HG03108 (cell line): ENCODE data around the gene REELD1.

Source experiments
- ATAC-seq: cut with Tn5 transposase; IDR thresholded peaks from one replicate; pipeline ENCODE4 v1.9.1; 2021; ENCODE audit warnings: moderate library complexity; ENCODE audit not compliant: unreplicated experiment

Gene REELD1

DNA sequence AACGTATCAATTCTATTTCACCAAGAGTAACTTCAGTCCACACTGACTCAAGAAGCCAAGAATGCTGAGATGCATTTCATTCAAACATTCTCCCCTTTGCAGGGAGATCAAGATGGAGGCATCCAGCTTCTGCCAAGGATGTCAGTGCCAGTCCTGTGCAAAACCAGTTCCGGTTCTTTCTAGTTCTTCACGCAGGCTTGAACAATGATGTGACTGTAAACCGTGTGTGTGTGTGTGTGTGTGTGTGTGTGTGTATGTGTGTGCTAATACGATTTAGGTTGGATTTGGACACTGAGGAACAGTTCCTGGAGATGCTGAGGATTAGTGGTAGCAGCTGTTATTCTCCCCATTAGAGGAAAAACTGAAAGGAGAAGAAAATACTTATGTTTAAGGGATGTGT is at the start of gene REELD1:
Gene REELD1, plus strand, starts transcription at position 301 of the 400 bp plus-strand sequence. CDS start 2,415 bp downstream, outside the sequence.
- ATAC-seq = no peak

DNA sequence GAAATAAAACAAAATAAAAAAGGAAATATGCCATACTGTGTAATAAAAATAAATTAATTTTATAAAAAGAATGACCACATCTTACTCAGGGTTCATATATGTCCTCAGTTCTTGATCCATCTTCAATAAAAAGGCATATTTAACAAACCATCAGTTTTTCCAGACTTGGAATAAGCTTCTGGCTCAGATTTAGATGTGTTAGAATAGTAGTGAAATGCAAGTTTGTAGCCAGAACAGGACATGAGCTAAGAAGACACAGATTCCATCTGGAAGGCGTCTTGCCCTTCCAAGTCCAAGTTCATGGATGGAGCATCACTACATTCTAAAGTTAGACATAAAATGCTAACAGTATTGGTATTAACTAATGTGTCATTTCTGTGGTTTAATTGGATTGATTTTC is 49.1 kb upstream of the REELD1 start:
- no peak for ATAC-seq

DNA sequence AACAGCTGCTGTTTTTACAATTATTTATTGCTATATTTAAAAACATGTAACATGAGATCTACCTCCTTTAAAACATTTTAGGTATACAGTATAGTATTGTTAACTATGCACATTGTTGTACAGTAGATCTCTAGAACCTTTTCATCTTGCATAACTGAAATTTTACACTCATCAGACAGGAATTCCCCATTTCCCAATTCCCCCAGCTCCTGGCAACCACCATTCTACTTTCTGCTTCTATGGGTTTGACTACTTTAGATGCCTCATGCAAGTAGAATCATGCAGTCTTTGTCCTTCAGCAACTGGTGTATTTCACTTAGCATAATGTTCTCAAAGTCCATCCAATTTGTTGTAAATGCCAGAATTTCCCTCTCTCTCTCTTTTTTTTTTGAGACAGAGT is 48.5 kb upstream of the REELD1 start:
- no peak for ATAC-seq

DNA sequence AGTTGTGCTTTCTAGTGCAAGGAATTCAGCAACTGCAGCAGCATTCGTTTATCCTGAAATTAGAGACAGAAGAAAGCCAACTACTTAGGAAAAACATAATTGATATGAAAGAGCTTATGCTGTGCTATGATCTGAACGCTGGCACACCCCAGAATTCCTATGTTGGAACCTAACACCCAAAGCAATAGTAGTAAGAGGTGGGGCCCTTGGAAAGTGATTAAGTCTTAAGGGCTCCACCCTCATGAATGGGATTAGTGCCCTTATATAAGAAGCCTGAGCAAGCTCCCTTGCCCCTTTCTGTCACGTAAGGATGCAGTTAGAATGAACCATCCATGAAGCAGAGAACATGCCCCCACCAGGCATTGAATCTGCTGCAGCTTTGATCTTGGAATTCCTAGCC is 44.2 kb upstream of the REELD1 start:
- ATAC-seq = no peak

DNA sequence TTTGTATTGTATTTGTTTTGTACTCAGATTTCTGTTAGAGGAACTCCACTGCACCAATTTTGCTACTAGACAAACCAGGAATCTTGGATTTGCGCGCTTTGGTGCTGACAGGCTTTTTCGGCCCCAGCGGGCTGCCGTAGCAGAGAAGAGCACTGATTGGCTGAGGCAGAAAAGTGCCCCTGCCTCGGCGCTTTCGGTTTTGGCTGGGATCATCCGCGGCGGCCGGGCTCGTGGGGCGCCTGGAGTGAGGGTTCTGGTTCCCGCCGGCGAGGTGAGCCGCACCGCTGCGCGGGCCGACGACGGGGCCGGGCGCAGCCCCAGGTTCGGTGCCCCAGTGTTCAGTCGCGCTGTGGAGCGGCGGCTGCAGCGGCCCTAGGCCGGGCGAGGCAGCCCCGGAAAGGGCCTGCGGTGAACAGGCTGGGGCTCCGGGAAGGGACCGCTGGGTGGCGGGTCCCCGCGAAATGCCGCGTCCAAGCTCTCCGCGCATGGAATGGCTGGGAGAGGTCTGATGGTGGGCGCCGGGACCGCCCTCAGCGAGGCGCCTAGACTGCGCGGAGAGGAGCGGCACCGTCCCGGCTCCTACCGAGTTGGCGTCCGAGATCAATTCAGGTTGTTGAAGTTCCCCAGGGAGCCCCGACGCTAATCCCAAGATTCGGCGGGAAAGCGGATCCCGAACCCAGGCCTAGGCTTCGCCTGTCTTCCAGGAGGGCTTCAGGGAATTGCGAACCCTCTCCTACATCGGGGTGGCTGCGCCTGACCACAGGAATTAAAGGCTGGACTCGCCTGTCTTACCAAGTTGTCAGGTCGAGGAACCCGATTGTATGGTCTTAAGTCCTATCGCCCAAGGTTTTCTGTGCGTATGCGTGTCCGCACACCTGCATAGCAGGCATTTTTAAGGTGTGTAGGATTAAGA is 38.5 kb upstream of the REELD1 start, which contains the start of gene LSM6:
Gene LSM6, plus strand, starts transcription at position 178 of the 913 bp plus-strand sequence. CDS start 7,204 bp downstream, outside the sequence.
- ATAC-seq = peak; percentile 92

DNA sequence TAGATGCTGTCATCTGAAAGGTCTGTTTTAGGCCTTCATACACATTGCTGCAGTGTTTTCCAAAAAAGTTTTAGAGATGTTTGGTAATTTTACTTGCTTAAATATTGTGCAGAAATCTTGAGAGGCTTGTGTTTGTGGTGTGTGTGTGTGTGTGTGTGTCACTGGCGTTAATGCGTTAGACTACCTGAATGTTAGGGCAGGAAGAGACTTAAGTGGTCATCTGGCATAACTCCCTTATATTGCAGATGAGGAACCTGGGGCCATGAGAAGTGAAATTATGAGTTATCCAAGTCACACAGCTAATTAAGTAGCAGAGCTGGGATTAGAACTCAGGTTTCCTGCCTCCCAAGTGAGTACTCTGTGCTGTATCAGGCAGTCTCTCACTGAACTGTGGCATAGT is 37.4 kb upstream of the REELD1 start:
- ATAC-seq = no peak

DNA sequence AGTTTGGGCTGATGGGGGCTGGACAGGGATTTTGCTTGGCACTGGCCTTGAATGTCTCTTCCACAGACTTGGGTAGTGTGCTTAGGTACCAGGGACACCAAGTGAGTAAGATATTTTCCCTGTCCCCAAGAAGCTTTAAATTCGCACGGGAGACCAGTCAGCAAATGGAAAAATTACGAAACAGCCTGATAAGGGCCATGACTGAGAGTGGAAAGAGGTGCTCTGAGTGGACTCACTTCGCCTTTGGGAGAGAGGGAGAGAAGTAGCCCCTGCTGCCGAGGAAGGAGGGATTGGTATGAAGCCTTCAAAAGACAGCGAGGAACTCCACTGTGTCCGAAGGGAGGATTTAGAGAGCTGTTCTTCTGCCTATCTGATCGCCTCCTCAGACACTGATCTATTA is 36.2 kb upstream of the REELD1 start:
- no peak for ATAC-seq

DNA sequence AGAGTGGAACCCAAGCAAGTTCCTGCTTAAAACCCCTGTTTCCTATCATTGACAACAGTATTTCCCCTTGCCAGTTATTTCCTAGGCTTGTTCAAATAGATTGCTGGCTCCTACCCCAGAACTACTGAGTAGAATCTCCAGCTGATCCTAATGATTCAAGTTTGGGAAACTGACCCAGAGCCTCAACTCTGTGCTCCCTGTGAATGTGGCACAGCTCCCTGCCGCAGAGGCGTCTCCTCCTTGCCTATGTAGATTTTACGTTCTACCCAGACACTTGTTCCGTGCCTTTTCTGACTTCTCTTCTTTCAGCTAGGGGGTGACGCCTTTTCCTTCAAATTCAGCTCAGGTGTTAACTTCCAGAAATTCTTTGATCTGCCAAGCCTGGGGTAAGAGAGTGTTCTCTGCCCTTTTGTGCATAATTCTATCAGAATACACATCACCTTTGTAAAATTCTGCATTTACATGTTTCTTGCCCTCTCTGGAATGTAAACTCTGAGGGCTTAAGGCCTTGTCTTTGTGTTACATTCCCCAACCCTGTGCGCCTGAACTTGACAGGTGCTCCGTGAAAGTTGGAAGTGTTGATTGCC is 34.5 kb upstream of the REELD1 start:
- ATAC-seq = no peak

DNA sequence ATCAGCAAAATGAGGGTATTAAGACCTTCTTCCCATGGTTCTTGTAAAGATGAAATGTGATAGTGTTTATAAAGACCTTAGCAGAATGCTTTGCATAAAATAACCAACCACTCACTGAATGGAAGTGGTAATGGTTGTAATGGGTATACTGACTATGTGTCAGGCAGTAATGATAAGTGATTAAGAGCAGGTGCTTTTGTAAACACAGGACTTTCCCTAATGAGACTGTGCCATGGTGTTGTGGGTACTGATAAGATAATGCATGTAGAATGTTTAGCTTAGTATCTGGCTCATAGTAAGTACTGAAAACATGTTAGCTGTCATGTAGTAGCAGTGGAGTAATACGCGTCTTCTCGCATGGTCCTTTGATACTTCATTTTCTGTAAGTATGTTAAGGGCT is 31.9 kb upstream of the REELD1 start:
- no peak for ATAC-seq

DNA sequence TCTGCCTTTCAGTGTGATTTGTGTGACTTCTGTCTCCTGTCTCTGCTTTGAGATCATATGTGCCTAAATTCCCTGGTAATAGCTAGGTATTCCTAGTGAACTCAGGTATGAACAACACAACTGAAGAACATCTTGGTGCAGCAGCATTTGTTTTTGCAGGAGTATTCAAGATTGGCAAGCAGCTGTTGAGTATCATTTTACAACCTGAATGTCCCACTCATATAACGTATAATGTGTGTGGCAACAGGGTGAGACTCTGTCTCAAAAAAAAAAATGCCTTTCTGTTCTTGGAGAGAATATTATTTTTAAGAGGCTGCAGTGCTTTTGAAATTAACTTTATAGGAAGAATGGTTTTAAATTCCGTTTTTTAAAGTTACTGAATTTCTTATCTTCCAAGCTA is 31.1 kb upstream of the REELD1 start:
- ATAC-seq = no peak

DNA sequence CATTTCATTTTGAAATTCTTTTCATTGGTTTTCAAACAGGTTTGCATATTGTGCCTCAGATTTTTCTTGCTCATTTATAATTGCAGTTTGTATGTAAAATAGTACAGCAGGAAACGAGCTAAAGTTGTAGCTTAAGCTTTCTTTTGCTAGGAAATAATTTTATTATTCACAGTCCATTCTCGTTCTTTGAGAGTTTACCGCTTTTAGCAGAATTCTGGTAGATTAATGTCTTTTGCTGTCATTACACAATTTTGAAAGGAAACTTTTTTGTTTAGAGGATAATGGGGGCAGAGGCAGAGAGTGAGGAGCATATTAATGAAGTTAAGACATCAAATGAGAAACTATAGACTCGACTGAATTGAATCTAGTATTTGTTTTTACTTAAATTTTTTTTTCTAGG is 28.3 kb upstream of the REELD1 start:
- no peak for ATAC-seq

DNA sequence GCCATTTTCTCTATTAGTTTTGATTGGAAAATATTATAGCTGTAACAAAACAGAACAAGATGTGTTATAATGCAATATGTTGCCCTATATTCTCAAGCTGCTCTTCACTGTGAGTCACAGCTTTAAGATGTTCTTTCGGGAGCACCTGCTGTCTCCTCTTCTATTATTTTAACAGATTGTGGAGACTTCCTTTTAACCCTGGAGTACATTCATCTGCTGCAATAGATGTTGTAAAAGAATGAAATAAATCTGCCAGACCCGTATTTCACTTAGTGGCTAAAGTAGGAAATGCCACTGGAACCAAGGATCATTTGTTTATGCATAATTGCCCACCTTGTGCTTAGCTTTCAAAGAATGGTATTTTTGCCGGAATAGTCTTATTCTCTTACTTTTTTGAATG is 27.7 kb upstream of the REELD1 start:
- ATAC-seq = no peak

DNA sequence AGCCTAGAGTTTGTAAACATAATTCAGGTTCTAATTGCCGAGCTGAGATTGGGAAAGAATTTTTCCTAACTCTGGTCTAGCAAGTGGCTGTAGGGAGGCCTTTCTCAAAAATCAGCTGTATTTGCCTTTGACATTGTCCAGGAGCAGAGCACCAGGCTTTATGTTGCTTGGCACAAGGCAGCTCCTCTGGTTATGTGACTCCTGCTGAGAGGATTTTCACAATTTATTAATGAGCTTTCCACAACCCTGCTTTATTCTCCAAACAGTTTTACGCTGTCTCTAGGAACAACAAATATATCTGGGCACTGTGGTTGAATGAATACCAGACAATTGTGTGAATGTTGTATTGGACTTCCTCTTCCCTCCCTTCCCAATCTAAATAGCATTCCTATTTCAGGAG is 23.9 kb upstream of the REELD1 start:
- no peak for ATAC-seq

DNA sequence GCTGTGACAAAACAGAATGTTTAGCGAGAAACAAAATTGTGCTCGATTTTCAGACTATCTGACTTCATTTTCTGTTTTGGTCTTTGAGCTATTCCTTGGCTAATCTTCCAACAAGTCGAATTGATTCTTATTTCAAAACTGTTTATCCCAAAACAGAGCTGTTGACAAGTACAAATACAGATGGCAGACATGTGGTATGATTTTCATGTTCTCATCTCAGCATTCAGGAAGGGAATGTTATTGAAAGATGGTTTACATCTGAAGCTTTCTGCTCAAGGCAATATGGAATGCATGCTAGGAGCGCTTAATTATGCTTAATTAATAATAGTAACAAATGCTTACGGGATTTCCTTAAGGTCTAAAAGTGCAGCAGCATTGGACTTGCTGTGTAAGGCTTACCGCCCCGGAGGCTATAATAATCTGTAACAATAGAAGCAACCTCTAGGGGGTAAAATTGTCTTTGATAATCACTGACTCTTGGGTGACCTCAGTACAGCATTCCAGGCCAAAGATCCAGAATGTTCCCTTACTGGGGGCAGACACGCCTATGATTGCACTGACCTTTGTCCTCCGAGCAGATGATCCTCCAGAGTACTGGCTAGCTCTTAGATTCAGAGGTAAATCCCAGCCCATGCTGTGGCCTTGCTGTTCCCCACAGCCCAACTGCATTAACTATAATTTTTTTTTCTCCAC is 22.4 kb upstream of the REELD1 start:
- no peak for ATAC-seq

DNA sequence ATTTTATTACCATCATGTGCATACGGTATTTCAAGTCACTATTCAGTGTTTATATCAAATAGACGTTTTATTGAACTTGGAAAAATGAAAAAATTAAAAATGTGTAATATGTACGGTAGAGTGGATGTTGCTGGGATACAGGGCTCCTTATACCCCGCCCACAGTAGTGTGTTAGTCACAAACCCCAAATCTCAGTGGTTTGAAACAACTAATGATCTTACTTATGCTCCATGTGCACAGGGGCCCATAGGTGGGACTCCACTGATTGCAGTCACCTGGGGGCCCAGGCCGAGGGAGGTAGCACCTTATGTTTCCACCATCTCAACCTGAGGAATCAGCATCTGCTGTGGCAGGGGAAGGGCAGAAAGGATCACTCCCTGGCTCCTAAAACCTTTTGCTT is 20.7 kb upstream of the REELD1 start:
- no peak for ATAC-seq

DNA sequence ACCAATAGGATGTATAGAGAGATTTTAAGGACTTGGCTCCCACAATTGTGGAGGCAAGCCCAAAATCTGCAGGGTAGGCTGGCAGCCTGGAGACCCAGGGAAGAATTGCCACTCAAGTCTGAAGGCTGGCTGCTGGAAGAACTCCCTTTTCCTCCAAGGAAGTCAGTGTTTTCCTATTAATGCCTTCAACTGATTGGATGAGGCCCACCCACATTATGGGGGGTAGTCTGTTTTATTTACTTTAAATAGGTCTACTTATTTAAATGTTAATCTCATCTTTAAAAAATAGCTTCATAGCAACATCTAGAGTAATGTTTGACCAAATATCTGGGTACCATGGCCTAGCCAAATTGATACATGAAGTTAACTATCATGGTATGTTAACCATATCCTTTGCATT is 20.1 kb upstream of the REELD1 start:
- ATAC-seq = no peak

DNA sequence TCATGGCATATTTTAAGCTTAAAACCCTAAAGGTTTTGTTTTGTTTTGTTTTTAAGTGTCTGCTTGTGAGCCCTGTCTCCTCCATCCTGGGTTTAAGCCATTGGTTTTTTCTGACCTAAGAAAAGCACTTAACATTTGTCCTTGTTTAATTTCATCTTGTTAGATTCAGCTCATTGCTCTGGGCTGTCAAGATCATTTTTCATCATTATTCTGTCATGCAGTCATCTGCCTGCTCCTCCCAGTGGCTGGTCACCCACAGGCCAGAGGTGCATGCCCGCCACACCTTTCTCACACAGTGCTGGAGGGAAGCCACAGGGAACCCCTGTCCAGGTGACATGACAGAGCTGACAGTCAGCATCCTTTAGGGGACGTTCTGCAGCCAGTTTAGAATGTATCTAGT is 11.7 kb upstream of the REELD1 start:
- no peak for ATAC-seq

DNA sequence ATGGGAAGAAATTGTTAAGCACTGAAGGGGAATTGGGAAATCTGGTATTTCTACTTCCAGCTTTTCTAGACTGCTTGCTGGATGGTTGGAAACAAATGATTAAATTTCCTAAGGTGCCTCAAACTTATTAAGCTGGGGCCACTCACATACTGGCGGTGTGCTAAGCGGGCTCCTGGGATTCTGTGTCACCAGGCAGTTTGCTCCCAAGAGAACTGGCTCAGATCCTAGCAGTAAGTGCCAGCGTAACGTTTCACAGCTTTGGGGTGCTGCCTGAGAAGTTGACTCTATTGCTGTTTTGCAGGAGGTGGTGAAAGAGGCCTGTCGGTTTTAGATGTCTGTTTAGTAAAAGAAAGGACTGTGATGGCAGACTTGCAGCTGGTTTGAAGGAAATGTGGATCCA is 6.9 kb upstream of the REELD1 start:
- no peak for ATAC-seq

DNA sequence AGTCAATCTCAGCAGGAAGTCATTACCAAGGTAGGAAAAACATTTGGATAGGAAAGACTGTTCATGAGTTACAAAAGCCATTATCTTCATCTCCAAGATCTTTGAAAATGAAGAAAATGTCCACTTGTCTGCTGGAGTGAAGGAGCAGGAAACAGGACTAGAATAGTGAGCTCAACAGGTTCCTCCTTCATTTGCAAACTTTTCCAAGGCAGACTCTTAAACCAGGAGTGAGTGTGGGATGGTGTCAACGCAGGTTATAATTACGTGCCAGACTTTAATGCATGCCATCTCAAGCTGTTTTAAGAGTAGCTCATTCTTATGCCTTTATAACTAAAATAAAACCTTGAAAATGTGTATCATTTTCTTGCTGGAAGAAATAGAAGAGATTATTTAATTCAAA is 3.4 kb upstream of the REELD1 start:
- no peak for ATAC-seq

DNA sequence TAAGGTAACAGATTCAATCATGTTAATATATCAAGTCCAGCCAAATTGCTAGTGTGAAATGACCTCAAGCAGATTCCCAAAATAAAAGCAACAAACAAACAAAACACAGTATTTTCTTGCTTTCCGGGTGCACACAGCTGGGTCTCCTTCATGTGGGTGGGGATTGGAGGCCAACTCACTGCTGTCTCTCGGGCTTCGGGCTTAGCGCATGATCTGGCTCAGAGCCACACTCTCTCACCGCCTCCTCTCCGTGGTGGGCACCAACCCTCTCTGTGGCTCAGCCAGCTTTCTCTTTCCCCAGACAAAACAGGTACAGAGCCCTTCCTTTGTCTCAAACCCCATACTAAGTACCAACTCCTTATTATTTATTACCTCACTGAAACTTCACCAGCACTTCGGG is 2.9 kb upstream of the REELD1 start:
- ATAC-seq = no peak

DNA sequence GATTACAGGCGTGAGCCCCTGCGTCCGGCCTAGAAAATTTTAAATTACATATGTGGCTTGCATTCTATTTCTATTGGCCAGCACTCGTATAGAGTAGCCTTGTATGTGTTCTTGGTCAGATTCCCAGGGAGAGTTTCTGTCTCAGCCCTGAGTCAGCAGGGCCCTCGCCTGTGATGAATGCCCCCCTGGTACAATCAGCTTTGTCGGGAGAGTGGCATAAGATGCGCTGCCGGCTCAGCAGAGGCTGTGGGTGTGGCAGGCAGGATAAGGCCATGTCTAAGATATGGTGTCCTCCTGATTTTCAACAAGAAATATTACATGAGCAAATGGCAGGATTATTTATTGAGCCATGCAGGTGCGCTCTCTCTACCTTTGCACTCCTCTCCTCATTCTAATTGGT is 1.6 kb upstream of the REELD1 start:
- ATAC-seq = no peak

DNA sequence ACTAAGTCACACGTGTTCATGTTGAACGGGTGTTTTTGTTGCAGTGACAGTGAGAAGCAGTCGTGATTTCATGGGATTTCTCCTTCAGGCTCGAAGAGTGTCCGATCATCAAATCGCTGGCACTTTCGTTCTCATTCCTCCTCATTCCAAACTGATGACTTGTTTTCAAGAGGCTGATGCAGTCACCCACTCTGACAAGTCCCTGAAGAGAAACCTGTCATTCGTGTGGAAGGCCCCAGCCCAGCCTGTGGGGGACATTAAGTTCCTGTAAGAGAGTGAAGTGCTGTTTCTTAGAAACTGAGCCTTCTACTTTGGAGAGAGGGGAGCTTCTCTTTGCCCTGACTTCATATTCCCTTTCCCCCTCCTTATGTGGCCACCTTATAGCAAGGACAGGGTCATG is 8.0 kb downstream of the REELD1 start:
- no peak for ATAC-seq
